H1 (cell line): ENCODE results near the gene HIBADH. TPM values are rescaled to one million over a fixed set of nuclear protein-coding genes. Genes with fewer than 3 reads are reported as not detected.

Source experiments
- CTCF ChIA-PET: fragments of 300-600 bp; sonication (Branson Sonifier 250); formaldehyde crosslinking; loops from one replicate; lab custom pipeline; 2021; ENCODE audit not compliant: partially characterized antibody; lab: Charles Lee
- POLR2A ChIA-PET: fragments of 300-600 bp; sonication (Branson Sonifier 250); formaldehyde crosslinking; loops from one replicate; lab custom pipeline; 2021; ENCODE audit warnings: inconsistent platforms; ENCODE audit not compliant: partially characterized antibody; lab: Charles Lee
- DNase-seq, 2 experiments: peaks; one replicate each; pipeline versions ENCODE4 v3.0.0 to v3.0.0-alpha.2; 2010 to 2022; ENCODE audit warnings: low spot score in 2 of 2, low read depth in 1 of 2, mixed read lengths in 1 of 2
- FAIRE-seq: peaks from 2 replicates; lab custom pipeline; 2011; peaks lifted over from hg19 to GRCh38; lab: Jason Lieb, UNC
- H2AFZ ChIP-seq: 2 replicates; pipeline ENCODE4 v1.8.1; 2012; ENCODE audit warnings: low read length, inconsistent platforms
- H2AK5ac ChIP-seq: 2 replicates; pipeline ENCODE4 v1.6.1; 2013; ENCODE audit warnings: low read depth, low read length
- H2BK120ac ChIP-seq: replicated peaks from 2 replicates; pipeline ENCODE3; 2013; ENCODE audit warnings: low read depth, low read length, inconsistent platforms
- H2BK12ac ChIP-seq: 2 replicates; pipeline ENCODE4 v1.6.1; 2013; ENCODE audit warnings: low read depth, low read length
- H2BK15ac ChIP-seq: 2 replicates; pipeline ENCODE4 v1.6.1; 2013; ENCODE audit warnings: low read length
- H2BK20ac ChIP-seq: 2 replicates; pipeline ENCODE4 v1.6.1; 2013; ENCODE audit warnings: low read length
- H2BK5ac ChIP-seq: 2 replicates; pipeline ENCODE4 v1.6.1; 2013; ENCODE audit warnings: low read depth, low read length
- H3K14ac ChIP-seq: 2 replicates; pipeline ENCODE4 v1.6.1; 2013; ENCODE audit warnings: inconsistent platforms; ENCODE audit not compliant: insufficient read length
- H3K18ac ChIP-seq: 2 replicates; pipeline ENCODE4 v1.6.1; 2013; ENCODE audit warnings: low read length; ENCODE audit errors: extremely low read depth
- H3K23ac ChIP-seq: 2 replicates; pipeline ENCODE4 v1.6.1; 2013; ENCODE audit warnings: inconsistent platforms; ENCODE audit not compliant: insufficient read length
- H3K23me2 ChIP-seq: 2 replicates; pipeline ENCODE4 v1.6.1; 2013; ENCODE audit warnings: low read depth, low read length
- H3K27ac ChIP-seq: 2 replicates; pipeline ENCODE4 v1.6.1; 2011; ENCODE audit warnings: low read depth, low read length, inconsistent platforms
- H3K27me3 ChIP-seq, 4 experiments: replicated peaks in 1 of 4; 1 replicate in 1 of 4; 2 replicates in 3 of 4; pipeline versions ENCODE4 v1.6.1 to v1.8.1; 2011 to 2013; ENCODE audit warnings: low read length in 3 of 4, mild to moderate bottlenecking in 3 of 4, inconsistent platforms in 2 of 4, mixed read lengths in 2 of 4, moderate library complexity in 1 of 4; ENCODE audit not compliant: control insufficient read depth in 3 of 4, insufficient read depth in 3 of 4; ENCODE audit errors: extremely low read depth in 1 of 4
- H3K36me3 ChIP-seq, 4 experiments: 2 replicates each; pipeline versions ENCODE4 v1.6.1 to v1.8.1; 2011 to 2013; ENCODE audit warnings: mild to moderate bottlenecking in 4 of 4, low read length in 3 of 4, moderate library complexity in 2 of 4, control low read depth in 1 of 4, inconsistent platforms in 1 of 4; ENCODE audit not compliant: insufficient read depth in 4 of 4, control insufficient read depth in 2 of 4
- H3K4ac ChIP-seq: replicated peaks from 2 replicates; pipeline ENCODE3; 2013; ENCODE audit warnings: low read length, low read depth, mixed read lengths, inconsistent platforms; ENCODE audit not compliant: insufficient read length
- H3K4me1 ChIP-seq, 4 experiments: replicated peaks in 1 of 4; 1 replicate in 1 of 4; 2 replicates in 3 of 4; pipeline versions ENCODE4 v1.6.1 to v1.8.1; 2011 to 2013; ENCODE audit warnings: low read length in 3 of 4, inconsistent platforms in 2 of 4, mixed read lengths in 1 of 4; ENCODE audit not compliant: insufficient read depth in 4 of 4, control insufficient read depth in 3 of 4
- H3K4me2 ChIP-seq, 2 experiments: 2 replicates each; pipeline versions ENCODE4 v1.6.1 to v1.8.1; 2011 to 2013; ENCODE audit warnings: low read depth in 2 of 2, low read length in 2 of 2, control low read depth in 1 of 2, inconsistent platforms in 1 of 2, mild to moderate bottlenecking in 1 of 2; ENCODE audit not compliant: insufficient read depth in 1 of 2
- H3K4me3 ChIP-seq, 4 experiments: fragments of 200-600, 300-600 bp in 1 of 4; sonication (generic), shearing (Covaris generic), sonication (Bioruptor Twin) in 1 of 4; 2 replicates each; pipeline versions ENCODE4 v1.5.1 to v1.8.1; 2011 to 2016; ENCODE audit warnings: low read length in 4 of 4, low read depth in 3 of 4, control low read depth in 2 of 4, inconsistent platforms in 2 of 4, mild to moderate bottlenecking in 2 of 4, mixed read lengths in 1 of 4, moderate library complexity in 1 of 4; ENCODE audit not compliant: insufficient read depth in 2 of 4; ENCODE audit errors: extremely low read depth in 1 of 4
- H3K56ac ChIP-seq: replicated peaks from 2 replicates; pipeline ENCODE3; 2013; ENCODE audit warnings: low read depth, mild to moderate bottlenecking, mixed read lengths, low read length, inconsistent platforms; ENCODE audit not compliant: insufficient read length
- H3K79me1 ChIP-seq: 2 replicates; pipeline ENCODE4 v1.6.1; 2013; ENCODE audit warnings: low read depth, low read length, control low read depth
- H3K79me2 ChIP-seq, 2 experiments: 2 replicates each; pipeline versions ENCODE4 v1.6.1 to v1.8.1; 2012 to 2013; ENCODE audit warnings: low read length in 2 of 2, mild to moderate bottlenecking in 2 of 2, inconsistent platforms in 1 of 2; ENCODE audit not compliant: insufficient read depth in 2 of 2, control insufficient read depth in 1 of 2
- H3K9ac ChIP-seq, 4 experiments: replicated peaks in 1 of 4; 1 replicate in 1 of 4; 2 replicates in 3 of 4; pipeline versions ENCODE4 v1.6.1 to v1.8.1; 2011 to 2013; ENCODE audit warnings: low read depth in 3 of 4, low read length in 3 of 4, control low read depth in 2 of 4, mild to moderate bottlenecking in 2 of 4, moderate library complexity in 2 of 4, inconsistent platforms in 1 of 4; ENCODE audit errors: extremely low read depth in 1 of 4
- H3K9me3 ChIP-seq, 2 experiments: 2 replicates each; pipeline versions ENCODE4 v1.6.1 to v1.8.1; 2012 to 2013; ENCODE audit warnings: mild to moderate bottlenecking in 2 of 2, moderate library complexity in 2 of 2, control low read depth in 1 of 2, inconsistent platforms in 1 of 2, low read depth in 1 of 2, low read length in 1 of 2, mixed read lengths in 1 of 2; ENCODE audit not compliant: insufficient read depth in 2 of 2
- H4K20me1 ChIP-seq, 2 experiments: replicated peaks in 1 of 2; 2 replicates each; pipeline versions ENCODE3 to v1.8.1; 2011 to 2013; ENCODE audit warnings: inconsistent platforms in 2 of 2, low read length in 2 of 2, mild to moderate bottlenecking in 1 of 2; ENCODE audit not compliant: insufficient read depth in 2 of 2, control insufficient read depth in 1 of 2
- H4K5ac ChIP-seq: 2 replicates; pipeline ENCODE4 v1.6.1; 2013; ENCODE audit warnings: low read length, low read depth, mixed read lengths, inconsistent platforms; ENCODE audit not compliant: insufficient read length
- H4K8ac ChIP-seq: 2 replicates; pipeline ENCODE4 v1.8.0; 2013; ENCODE audit warnings: mild to moderate bottlenecking, moderate library complexity, low read length, inconsistent platforms; ENCODE audit not compliant: insufficient read depth; ENCODE audit errors: extremely low read depth
- H4K91ac ChIP-seq: replicated peaks from 2 replicates; pipeline ENCODE3; 2013; ENCODE audit warnings: low read length, mixed read lengths, inconsistent platforms; ENCODE audit not compliant: insufficient read length
- BRCA1 ChIP-seq: IDR thresholded peaks from 2 replicates; pipeline ENCODE4 v1.6.1; 2012; ENCODE audit warnings: low read depth, low read length, improper control_type of control experiment
- CHD1 ChIP-seq: IDR thresholded peaks from 2 replicates; pipeline ENCODE4 v1.6.1; 2012; ENCODE audit warnings: low read depth, low read length, improper control_type of control experiment
- CHD2 ChIP-seq: IDR thresholded peaks from 2 replicates; pipeline ENCODE4 v1.6.1; 2012; ENCODE audit warnings: low read length, improper control_type of control experiment
- CREB1 ChIP-seq: IDR thresholded peaks from 2 replicates; pipeline ENCODE4 v1.6.1; 2012; ENCODE audit warnings: inconsistent platforms
- CTBP2 ChIP-seq: IDR thresholded peaks from 2 replicates; pipeline ENCODE4 v1.7.0; 2011; ENCODE audit warnings: borderline replicate concordance, mild to moderate bottlenecking, moderate library complexity, mixed read lengths, low read length; ENCODE audit not compliant: insufficient read depth, insufficient read length
- MAFK ChIP-seq: IDR thresholded peaks from 2 replicates; pipeline ENCODE4 v1.6.1; 2012; ENCODE audit warnings: low read depth, mild to moderate bottlenecking, improper control_type of control experiment, low read length
- RNF2 ChIP-seq: fragments of 200-900, 300-1000 bp; sonication (generic); IDR thresholded peaks from 2 replicates; pipeline ENCODE4 v1.7.1; 2016; ENCODE audit warnings: borderline replicate concordance, low read depth, mild to moderate bottlenecking, antibody characterized with exemption, low read length; ENCODE audit not compliant: poor library complexity, severe bottlenecking; ENCODE audit errors: missing control alignments
- RXRA ChIP-seq: IDR thresholded peaks from 2 replicates; pipeline ENCODE4 v1.6.1; 2011; ENCODE audit warnings: low read depth, mild to moderate bottlenecking, low read length, moderate library complexity; ENCODE audit not compliant: insufficient read depth
- WGBS, 2 experiments: shearing (Covaris generic) in 1 of 2; methylation state at CpG; one replicate each; pipeline versions ENCODE4 v1.1.6 to v1.1.7; 2013 to 2015; ENCODE audit warnings: low lambda C conversion rate in 2 of 2, mixed read lengths in 2 of 2, inconsistent platforms in 1 of 2, low coverage in 1 of 2, missing lambda C conversion rate in 1 of 2; ENCODE audit not compliant: insufficient replicate concordance in 2 of 2, insufficient coverage in 1 of 2, insufficient read length in 1 of 2; ENCODE audit errors: extremely low coverage in 1 of 2, missing lambda C conversion rate in 1 of 2; 5-methylcytosine and 5-hydroxymethylcytosine counted together
- polyA plus RNA-seq, 7 experiments: library from polyadenylated mRNA; depleted of rRNA in 3 of 7; stranded (reverse) in 5 of 7; unstranded in 2 of 7; fragments of >200 nt in 5 of 7; fragments of 200-250 nt in 2 of 7; gene quantifications; 1 replicate in 5 of 7; 2 replicates in 1 of 7; 4 replicates in 1 of 7; pipeline versions ENCODE4 v1.2.1 to v1.2.3, GENCODE V29; 2011 to 2013; ENCODE audit warnings: missing spikeins in 2 of 7, mixed read lengths in 2 of 7
- total RNA-seq: library from RNA; stranded (reverse); fragmentation: NEBNext Ultra II Directional; extraction: Animal tissue kit (Norgen Biotek cat#: 25700); gene quantifications from 2 replicates; pipeline ENCODE4 v1.2.1, GENCODE V29; 2021
- TF ChIP-seq, protein P1 (sequence below): IDR thresholded peaks from 2 replicates; pipeline ENCODE4 v1.6.1; 2012; ENCODE audit warnings: inconsistent platforms

Gene HIBADH
- total and polyA plus RNA-seq, 2 of the 8 experiments (the other 6 are each of a cell fraction or from before 2014, with no cell fraction given): 30.1 to 39.5 TPM

DNA sequence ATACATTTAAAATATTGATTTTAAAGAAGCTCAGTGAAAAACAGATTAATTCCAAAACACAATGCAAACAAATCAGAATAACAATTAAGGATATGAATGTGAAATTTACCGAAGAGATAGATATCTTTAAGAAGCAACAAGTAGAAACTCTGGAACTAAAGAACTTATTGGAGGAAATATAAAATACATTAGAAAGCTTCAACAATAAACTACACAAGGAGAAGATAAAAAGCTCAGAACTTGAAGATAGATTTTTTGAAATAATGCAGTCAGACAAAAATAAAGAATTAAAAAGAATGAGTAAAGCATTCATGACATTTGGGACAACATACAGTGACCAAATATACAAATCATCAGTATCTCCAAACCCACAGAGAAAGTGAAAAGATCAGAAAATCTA, 43.2 kb downstream of the HIBADH start:
- no peaks in the 10 kb centered on the region for H3K27me3 ChIP-seq
- H3K4me2 ChIP-seq: no peak overlapping the region
- peaks cover 0 to 10% (median 3%) of the 10 kb centered on the region in 4 experiments; a peak in 5 of 8 replicates for H3K36me3 ChIP-seq
- no peak overlapping the region for H2AFZ ChIP-seq
- ChIA-PET POLR2A (no interaction called here), CTCF (interaction anchor here (0.8 to 1.4 kb wide), 2 partner anchors 14 to 25 kb away, joined by 3 read pairs; no protein-coding TSS in a partner anchor)
- no peak overlapping the region for H3K9ac ChIP-seq
- no peak overlapping the region for H2BK20ac ChIP-seq
- FAIRE-seq (no peak), DNase-seq (no peak)
- 0% methylated on average over 1 of the region's 1 CpG; no CpG with 5 or more reads in 1 of the 2 experiments for WGBS, 2 experiments
- H3K23ac ChIP-seq: no peak overlapping the region
- no peak overlapping the region for H3K18ac ChIP-seq
- no peak overlapping the region for H2AK5ac ChIP-seq
- H3K4me1 ChIP-seq: peaks cover 0 to 3% (median 0%) of the 10 kb centered on the region in 4 experiments; a peak in 1 of 7 replicates
- H3K56ac ChIP-seq: no peak overlapping the region
- H4K5ac ChIP-seq: no peak overlapping the region
- H2BK120ac ChIP-seq: no peak overlapping the region
- H3K23me2 ChIP-seq: no peaks in the 10 kb centered on the region
- H4K91ac ChIP-seq: no peak overlapping the region
- H3K27ac ChIP-seq: no peak overlapping the region
- H4K20me1 ChIP-seq: no peaks in the 10 kb centered on the region
- H3K79me2 ChIP-seq: no peaks in the 10 kb centered on the region
- peaks cover 5 to 7% of the 10 kb centered on the region in 2 experiments; a peak in 1 of 4 replicates for H3K9me3 ChIP-seq
- H2BK15ac ChIP-seq: no peak overlapping the region
- no peak overlapping the region for H4K8ac ChIP-seq
- H2BK5ac ChIP-seq: no peak overlapping the region
- no peak overlapping the region for H3K4ac ChIP-seq
- no peak overlapping the region for H2BK12ac ChIP-seq
- no peak overlapping the region for H3K4me3 ChIP-seq
- no peak overlapping the region for H3K14ac ChIP-seq
- H3K79me1 ChIP-seq: peaks cover 3% of the 10 kb centered on the region
- TF ChIP-seq CREB1 (no peak), CHD1 (no peak), CTBP2 (no peak), RXRA (no peak), RNF2 (no peak), MAFK (no peak), BRCA1 (no peak), CHD2 (no peak)
- TF ChIP-seq, protein P1, sequence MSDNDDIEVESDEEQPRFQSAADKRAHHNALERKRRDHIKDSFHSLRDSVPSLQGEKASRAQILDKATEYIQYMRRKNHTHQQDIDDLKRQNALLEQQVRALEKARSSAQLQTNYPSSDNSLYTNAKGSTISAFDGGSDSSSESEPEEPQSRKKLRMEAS: no peak
